VCaP (cell line): ENCODE measurements around the gene CDK16.
"Not testable (repeated sequence)": the region's sequence is repeated elsewhere in the genome, so short reads cannot be mapped to it uniquely, and the experiment has no call there.

Experiments
- H3K27ac ChIP-seq: fragments of 450-650 bp; 2 replicates; pipeline ENCODE4 v1.5.1; 2017
- TF ChIP-seq, protein P1 (sequence below): fragments of 450-650 bp; conservative IDR thresholded peaks from 2 replicates; pipeline ENCODE4 v1.5.1; 2017; ENCODE audit warnings: mild to moderate bottlenecking, moderate library complexity

The CDK16 gene

GRCh38 chrX:47247999-47248320 is 29.5 kb downstream of the CDK16 start:
- TF ChIP-seq, protein P1, sequence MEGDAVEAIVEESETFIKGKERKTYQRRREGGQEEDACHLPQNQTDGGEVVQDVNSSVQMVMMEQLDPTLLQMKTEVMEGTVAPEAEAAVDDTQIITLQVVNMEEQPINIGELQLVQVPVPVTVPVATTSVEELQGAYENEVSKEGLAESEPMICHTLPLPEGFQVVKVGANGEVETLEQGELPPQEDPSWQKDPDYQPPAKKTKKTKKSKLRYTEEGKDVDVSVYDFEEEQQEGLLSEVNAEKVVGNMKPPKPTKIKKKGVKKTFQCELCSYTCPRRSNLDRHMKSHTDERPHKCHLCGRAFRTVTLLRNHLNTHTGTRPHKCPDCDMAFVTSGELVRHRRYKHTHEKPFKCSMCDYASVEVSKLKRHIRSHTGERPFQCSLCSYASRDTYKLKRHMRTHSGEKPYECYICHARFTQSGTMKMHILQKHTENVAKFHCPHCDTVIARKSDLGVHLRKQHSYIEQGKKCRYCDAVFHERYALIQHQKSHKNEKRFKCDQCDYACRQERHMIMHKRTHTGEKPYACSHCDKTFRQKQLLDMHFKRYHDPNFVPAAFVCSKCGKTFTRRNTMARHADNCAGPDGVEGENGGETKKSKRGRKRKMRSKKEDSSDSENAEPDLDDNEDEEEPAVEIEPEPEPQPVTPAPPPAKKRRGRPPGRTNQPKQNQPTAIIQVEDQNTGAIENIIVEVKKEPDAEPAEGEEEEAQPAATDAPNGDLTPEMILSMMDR = no peak
- H3K27ac ChIP-seq = no peak overlapping the region

DNA sequence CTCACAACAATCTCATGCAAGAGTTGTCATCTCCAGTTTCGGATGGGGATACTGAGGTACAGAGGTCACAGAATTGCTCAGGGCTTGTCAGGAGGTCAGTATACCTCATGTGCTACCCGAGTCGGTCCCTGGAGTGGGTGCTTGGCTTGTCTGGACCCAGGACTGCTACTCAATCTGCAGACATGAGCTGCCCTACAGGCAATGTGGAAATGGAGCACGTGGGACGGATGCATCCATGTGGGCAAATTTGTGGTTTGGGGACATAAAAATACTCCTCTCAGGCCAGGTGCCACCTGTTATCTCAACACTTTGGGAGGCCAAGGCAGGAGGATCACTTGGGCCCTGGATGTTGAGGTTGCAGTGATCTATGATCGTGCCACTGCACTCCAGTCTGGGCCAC is 30.1 kb downstream of the CDK16 start:
- TF ChIP-seq, protein P1 = no peak
- H3K27ac ChIP-seq = no peak overlapping the region

GRCh38 chrX:47250017-47250347 is 31.5 kb downstream of the CDK16 start:
- no peak overlapping the region for H3K27ac ChIP-seq
- TF ChIP-seq, protein P1 = no peak

DNA sequence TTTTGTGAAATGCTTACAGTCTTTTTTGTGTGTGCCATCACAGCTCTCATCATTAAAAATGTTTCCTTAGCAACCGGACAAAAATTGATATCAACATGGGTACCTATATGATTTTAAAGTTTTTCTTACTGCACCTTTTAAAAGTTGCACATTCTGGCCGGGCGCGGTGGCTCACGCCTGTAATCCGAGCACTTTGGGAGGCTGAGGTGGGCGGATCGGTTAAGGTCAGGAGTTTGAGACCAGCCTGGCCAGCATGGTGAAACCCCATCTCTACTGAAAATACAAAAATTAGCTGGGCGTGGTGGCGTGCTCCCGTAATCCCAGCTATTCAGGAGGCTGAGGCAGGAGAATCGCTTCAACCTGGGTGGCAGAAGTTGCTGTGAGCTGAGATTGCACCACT is 39.1 kb downstream of the CDK16 start:
- H3K27ac ChIP-seq = not testable (repeated sequence)

DNA sequence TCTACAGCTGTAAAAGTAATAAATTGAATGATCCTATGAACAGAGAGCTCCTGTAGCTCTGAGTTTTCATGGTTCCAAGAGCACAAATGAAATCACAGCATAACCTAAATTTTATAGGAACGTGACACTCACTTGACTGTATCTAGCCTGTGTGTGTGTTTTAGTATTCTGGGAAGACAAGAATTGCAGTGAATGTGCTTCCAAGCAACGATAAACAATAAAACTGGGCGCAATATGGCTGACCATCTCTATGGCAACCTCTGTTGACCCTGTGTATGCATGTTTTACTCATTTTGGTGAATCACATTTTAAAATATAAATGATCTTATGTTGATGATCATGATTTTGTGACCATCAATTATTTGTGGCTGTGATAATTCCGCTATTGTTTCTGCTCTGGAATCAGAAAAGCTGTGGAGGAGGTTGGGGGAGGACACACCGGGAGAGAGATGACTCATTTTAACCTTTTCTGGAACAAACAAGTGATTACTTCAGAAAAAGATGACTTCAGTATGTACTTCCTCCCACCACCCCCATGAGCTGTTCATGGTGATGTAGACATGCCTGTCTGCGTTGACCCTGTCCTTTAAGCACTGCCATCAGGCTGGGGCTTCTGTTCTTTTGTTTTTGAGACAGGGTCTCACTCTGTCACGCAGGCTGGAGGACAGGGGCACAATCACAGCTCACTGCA is 46.1 kb downstream of the CDK16 start:
- TF ChIP-seq, protein P1 = no peak

DNA sequence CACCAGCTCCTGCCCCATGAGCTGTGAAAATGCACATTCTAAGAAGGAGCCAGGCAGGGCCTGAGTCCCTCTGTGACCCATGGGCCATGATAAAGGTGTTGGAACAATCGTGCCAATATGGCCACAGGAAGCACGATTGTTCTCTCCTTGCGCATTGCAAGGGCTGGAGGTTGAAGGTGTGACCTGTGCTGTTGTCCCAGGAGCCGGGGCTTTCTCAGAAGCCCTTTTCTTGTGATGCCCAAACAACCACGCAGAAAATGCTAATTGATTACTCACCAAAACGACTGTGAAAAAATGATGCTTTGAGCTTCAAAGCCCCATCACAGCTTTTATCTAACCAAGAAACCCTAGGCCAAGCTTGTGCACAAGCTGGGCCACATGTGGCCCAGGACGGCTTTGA is 48.2 kb downstream of the CDK16 start:
- TF ChIP-seq, protein P1 = no peak
- H3K27ac ChIP-seq = no peak overlapping the region

More for the DNA sequence above, 46.1 kb downstream of the CDK16 start:
- H3K27ac ChIP-seq = no peak overlapping the region

GRCh38 chrX:47272013-47272408 is 53.5 kb downstream of the CDK16 start:
- no peak overlapping the region for H3K27ac ChIP-seq
- TF ChIP-seq, protein P1 = no peak

DNA sequence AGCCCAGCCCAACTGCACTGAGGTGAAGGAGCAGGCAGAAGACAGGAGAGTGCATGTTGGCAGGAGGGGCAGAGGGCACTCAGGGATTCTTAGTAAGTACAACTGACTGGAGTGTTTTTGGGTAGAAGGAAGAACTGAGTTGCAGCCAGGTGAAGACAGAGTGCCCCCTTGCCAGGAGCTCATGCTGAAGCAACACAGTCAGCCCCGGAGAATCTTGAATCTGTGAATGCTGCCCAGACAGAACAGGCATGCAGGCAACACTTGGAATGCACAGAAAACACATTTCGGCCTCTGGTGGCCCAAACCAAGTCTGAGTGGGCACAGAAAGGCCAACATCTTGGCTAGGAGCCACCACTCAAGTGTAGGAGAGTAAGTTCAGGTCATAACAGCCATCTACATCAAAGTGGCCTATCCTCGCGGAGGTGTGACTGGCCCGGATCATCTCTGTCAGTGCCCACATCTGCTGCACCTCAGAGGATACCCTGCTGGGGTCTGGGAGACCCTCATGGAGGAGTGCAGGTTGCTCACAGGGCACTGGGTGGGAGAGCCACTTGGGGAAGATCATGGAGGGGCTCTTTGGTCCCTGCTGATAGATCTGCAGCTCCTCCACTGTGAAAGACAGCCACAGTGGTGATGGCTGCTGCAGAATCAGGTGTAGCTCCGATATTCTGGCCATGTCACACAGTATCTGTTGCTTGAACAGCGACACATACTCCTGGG is 54.7 kb downstream of the CDK16 start:
- H3K27ac ChIP-seq = no peak overlapping the region
- TF ChIP-seq, protein P1 = no peak
